Measurements from ENCODE around the gene COMMD10. TPM values are rescaled to one million over a fixed set of nuclear protein-coding genes. Genes with fewer than 3 reads are reported as not detected.

COMMD10 gene
- total RNA-seq, 2 experiments from 2014 or later: 16.7 to 20.8 TPM

DNA sequence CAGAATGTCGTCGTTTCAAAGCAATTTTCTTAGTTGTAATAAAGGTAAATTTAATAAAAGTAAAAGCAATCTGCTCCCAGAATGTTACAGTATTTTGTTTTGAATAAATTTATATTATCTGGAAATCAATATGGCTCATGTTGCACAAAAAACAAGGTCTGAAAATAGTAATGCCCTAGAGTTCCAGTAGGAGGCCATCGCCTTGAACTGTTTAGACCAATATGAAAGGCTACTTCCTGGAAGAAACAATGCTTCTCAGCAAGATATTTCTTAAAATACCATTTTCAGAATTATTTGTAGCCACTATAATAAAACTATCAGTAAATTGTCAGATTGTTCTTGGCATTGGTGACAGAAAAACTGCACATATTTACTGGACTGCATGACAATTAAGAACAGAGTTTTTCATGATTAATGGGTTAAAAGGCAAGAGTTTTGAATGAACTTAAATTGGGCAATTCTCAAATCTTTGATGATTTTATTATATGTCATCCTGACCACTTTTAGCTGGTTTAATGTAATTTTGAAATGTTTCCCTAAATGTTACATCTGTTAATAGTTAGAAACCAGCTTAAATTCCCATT is 153.2 kb downstream of the COMMD10 start:
- no peak overlapping the region for H3K27ac Mint-ChIP-seq

GRCh38 chr5:116242343-116242742 is 157.5 kb downstream of the COMMD10 start:
- Mint-ChIP-seq H3K27ac (no peak overlapping the region), H3K27me3 (no peaks in the 10 kb centered on the region), H3K4me3 (no peak overlapping the region), H3K4me1 (ENCODE audit: low read depth) (no peaks in the 10 kb centered on the region), H3K36me3 (ENCODE audit: low read depth) (peaks cover 35% of the 10 kb centered on the region), H3K9me3 (peaks cover 17% of the 10 kb centered on the region)
- no peak for TF ChIP-seq CTCF (IDR thresholded peaks at IDR 0.05)
- CTCF ChIA-PET: no interaction called here
- POLR2A ChIA-PET: no interaction called here
- intact Hi-C loops (cut with micrococcal nuclease): no loop called here
- ATAC-seq: no peak
- no peak for DNase-seq

More for the DNA sequence above, 153.2 kb downstream of the COMMD10 start:
- intact Hi-C loops (cut with micrococcal nuclease): no loop called here
- DNase-seq (no peak), ATAC-seq (no peak)
- Mint-ChIP-seq H3K9me3 (no peaks in the 10 kb centered on the region), H3K27me3 (no peaks in the 10 kb centered on the region), H3K36me3 (ENCODE audit: low read depth) (peaks cover 26% of the 10 kb centered on the region), H3K4me3 (no peak overlapping the region), H3K4me1 (ENCODE audit: low read depth) (no peaks in the 10 kb centered on the region)
- CTCF ChIA-PET: no interaction called here
- POLR2A ChIA-PET: no interaction called here
- no peak for TF ChIP-seq CTCF (IDR thresholded peaks at IDR 0.05)

DNA sequence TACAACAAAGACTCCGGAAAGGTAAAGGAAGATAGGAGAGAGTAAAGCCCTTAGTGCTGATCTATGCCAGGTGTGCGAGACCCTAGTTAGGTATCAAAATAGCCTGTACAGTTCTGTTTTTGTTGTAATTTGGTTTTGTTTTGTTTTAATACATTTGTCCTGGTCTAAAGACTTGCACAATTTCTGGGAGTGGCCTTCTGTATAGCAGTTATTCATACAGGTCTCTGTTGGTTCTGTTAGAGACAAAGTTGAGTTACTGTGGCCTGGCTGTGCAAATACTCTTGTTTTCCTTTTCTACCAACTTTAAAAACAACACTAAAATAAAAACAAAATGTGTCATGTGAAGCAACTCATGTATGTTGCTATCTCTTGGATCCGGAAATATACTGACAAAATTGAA is 163.6 kb downstream of the COMMD10 start:
- H3K4me1 Mint-ChIP-seq (ENCODE audit: low read depth): no peaks in the 10 kb centered on the region
- no peak overlapping the region for H3K4me3 Mint-ChIP-seq

DNA sequence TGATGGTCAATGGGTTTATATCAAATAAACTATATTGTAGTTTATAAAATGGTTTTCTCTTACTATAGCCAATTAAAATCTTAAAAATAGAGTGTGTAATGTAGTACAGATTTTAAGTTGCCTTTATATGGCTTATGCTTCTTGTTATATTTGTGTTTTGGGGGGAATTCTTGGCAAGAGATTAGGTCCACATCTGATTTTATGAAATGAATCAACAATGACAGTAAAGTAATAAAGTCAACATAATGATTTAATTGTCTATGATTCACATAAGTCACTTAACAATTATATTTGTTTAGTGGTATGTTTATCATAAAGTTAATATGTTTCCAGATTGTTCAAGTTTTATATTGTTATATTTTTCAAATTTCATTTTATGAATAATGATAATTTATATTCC is 164.8 kb downstream of the COMMD10 start:
- Mint-ChIP-seq H3K27ac (no peak overlapping the region), H3K36me3 (ENCODE audit: low read depth) (peaks cover 30% of the 10 kb centered on the region), H3K27me3 (no peaks in the 10 kb centered on the region), H3K4me3 (no peak overlapping the region), H3K4me1 (ENCODE audit: low read depth) (no peaks in the 10 kb centered on the region), H3K9me3 (peaks cover 24% of the 10 kb centered on the region)
- ATAC-seq (no peak), DNase-seq (no peak)
- CTCF ChIA-PET: no interaction called here
- no peak for TF ChIP-seq CTCF (IDR thresholded peaks at IDR 0.05)
- POLR2A ChIA-PET: no interaction called here
- intact Hi-C loops (cut with micrococcal nuclease): no loop called here

More for the DNA sequence above, 163.6 kb downstream of the COMMD10 start:
- intact Hi-C loops (cut with micrococcal nuclease): no loop called here
- DNase-seq: no peak
- H3K36me3 Mint-ChIP-seq (ENCODE audit: low read depth): peaks cover 26% of the 10 kb centered on the region
- no peak for TF ChIP-seq CTCF (IDR thresholded peaks at IDR 0.05)
- H3K27ac Mint-ChIP-seq: no peak overlapping the region
- POLR2A ChIA-PET: no interaction called here
- CTCF ChIA-PET: no interaction called here
- no peaks in the 10 kb centered on the region for H3K27me3 Mint-ChIP-seq
- peaks cover 23% of the 10 kb centered on the region for H3K9me3 Mint-ChIP-seq
- no peak for ATAC-seq

DNA sequence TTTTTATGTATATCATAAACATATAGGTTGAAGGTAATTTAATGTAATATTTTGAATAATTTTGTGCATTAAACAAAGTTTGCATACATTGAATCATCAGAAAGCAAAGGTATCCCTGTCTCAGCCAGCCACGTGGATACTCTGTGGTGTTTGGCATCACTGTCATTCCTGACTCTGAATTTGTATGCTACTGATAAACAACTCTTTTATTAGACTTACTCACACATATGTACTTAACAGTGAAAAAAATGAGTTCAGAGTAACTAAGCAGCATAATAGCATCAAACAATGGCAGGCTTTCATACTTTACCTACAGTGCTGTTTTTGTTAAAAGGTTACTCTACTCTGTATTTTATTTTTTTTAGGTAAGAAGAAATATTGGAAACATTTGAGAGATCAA is 171.9 kb downstream of the COMMD10 start:
- CTCF ChIA-PET: no interaction called here
- Mint-ChIP-seq H3K27me3 (no peaks in the 10 kb centered on the region), H3K9me3 (peaks cover 9% of the 10 kb centered on the region), H3K4me1 (ENCODE audit: low read depth) (no peaks in the 10 kb centered on the region), H3K27ac (no peak overlapping the region), H3K4me3 (no peak overlapping the region), H3K36me3 (ENCODE audit: low read depth) (peaks cover 43% of the 10 kb centered on the region)
- DNase-seq (no peak), ATAC-seq (no peak)
- intact Hi-C loops (cut with micrococcal nuclease): no loop called here
- no peak for TF ChIP-seq CTCF (IDR thresholded peaks at IDR 0.05)
- POLR2A ChIA-PET: no interaction called here
